Stimulated activated CD4-positive, alpha-beta T cell treated with anti-CD3 and anti-CD28 coated beads, Interleukin-1b, Interleukin-23, amount 100 ng/mL, for 24 hours (primary cell): ENCODE results near the gene CNTFR.

Source experiments
- DNase-seq, 4 experiments: peaks; one replicate each; pipeline ENCODE4 v3.0.0-alpha.2; 2020; ENCODE audit warnings: low read depth in 4 of 4, low spot score in 1 of 4

Gene CNTFR

DNA sequence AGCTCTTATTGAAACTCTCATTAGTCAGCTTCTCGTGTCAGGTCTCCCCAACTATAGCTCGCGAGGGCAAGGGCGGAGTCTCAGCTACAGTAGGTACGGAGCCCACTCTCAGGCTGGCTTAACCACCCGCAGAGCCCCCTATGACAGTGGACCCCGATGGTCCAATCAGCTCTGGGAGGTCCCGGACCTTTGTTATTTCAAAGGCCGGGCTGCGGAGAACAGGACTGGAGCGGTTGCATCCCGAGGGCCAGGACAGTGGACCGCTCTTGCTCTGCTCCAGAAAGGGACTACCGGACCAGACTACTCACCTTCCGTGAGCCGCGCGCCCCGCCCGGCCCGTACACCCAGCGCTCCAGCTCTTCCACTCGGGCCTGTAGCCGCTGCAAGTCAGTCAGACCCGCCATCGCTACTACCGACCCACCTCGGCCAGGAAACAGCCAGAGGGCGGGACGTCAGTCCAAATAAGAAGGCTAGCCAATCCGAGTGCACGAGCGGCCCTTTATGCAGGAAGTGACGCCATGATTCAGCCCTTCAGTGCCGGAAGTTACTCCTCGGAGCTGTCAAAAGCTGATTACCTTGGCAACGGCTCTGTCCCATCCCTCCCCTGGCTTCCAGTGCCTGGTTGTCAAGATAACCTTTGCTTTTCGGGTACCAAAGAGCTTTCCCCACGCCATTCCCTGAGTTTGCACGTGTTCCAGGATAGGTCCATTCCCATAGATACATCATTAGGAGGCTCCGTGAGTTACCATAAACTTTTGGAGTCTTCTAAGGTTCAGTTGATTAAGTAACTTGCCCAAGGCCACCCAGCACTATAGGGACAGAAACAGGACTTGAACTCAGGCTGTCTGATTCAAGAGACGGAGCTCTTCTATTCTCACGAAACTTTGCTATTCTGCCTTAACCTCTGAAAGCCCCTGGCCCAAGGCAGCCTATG is 30.8 kb upstream of the CNTFR start, which contains the start of gene DCTN3:
Gene DCTN3 (minus strand): TSS at position 435 of the 934 bp plus-strand sequence. CDS start 31 bp downstream, at position 404.
- peak; percentile 66 to 83 (median 80) for DNase-seq

- DNase-seq = no peak
Observed at GRCh38 chr9:34615132-34615531, 25.6 kb upstream of the CNTFR start.

DNA sequence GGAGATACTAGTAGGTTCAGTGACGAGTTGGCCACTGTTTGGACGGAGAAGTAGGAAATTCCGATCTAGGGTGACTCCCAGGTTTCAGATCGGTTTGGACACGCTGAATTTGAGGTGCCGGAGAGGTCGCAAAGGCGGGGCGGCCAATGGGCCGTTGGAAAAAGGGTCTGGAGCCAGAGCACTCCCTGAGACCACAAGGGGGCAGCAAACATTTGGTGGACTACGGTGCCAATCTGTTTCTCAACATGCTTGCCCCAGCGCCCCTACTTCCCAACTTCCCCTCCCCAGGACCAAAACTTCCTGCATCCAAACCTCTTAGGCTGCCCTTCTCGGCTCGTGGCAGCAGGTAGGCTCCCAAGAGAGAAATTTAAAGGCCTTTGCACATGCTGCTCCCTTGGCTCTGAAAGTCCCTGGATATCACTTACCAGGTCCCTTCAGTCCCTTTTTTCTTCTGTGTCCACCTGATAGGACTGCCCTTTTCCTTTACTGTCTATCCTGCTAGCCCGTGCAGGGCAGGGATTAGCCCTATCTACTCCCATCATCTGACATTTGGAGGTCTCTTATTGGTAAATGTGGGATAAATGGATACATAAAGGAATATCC is 23.4 kb upstream of the CNTFR start:
- peak in 2 of 4 experiments; percentile 60 to 74 for DNase-seq

DNA sequence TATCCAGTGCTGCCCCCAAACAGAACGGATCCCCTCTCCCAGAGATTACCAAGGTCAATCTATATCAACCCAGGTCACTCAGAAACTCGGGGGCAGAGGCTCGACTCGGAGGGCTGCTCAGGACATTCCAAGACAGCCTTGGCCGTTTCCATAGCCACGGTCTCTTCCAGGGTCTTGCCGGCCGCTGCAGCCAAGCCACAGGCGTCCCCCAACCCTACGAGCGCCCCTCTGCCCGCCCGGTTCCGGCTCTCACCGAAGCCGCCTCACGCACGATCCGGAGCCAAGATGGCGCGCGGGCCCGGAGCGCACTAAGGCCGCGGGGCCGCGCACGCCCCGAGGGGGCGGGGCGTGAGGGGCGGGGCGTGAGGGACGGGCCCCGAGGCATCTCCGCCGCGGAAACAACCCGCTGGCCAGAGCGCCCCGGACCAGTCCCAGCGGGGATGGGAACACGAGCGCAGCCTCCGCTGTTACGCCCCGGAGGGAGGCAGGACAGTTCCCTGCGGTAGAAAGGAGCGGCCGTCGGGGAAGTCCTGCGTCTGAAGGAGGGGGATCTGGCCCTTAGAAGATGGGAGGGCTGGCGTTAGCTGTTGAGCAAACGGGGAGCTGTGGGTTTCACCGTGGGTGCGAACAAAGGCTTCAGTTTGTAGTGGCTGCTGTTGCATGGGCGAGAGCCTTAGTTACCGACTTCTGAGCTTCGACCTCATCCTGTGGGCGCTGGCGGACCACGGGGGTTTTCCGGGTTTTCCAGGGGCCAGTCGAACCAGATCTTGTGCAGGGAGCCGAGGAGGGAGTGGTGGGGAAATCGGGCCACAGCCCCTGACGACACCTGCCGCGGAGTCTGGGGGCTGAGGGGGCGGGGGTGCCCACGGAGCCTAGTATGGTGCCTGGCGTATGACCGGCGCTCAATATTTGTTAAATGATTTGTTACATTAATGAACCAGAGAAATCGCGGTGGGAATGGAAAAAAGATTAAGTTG is 22.6 kb upstream of the CNTFR start, which contains the start of gene RPP25L:
Gene RPP25L (minus strand): TSS at position 287 of the 977 bp plus-strand sequence. CDS start 801 bp downstream, outside the sequence.
- peak; percentile 52 to 81 (median 75) for DNase-seq

DNA sequence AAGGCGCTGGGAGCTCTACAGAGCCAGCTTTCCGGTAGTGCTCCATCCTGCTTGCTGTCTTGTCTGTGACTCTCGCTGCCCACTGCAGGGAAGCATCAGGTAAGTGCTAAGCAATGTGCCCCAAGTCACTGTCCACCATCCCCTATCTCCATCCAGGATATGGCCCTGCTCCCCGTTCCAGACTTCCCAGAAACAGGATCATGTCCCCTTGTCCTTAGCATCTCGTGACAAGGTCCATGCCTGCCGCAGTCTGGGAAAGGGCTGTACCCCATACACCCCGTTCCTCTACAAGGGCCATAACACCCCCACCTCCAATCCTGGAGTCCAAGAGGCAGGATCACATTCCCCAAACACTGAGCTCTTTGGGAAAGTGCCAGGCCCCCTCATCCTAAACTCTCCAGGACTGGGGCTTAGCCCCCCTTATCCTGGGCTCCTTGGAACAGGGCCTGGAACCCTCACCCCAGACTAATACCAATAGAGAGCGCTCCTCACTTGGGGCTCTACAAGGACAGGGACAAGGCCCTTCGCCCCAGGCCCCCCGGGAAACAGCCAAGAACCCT is 21.8 kb upstream of the CNTFR start:
- no peak for DNase-seq

DNA sequence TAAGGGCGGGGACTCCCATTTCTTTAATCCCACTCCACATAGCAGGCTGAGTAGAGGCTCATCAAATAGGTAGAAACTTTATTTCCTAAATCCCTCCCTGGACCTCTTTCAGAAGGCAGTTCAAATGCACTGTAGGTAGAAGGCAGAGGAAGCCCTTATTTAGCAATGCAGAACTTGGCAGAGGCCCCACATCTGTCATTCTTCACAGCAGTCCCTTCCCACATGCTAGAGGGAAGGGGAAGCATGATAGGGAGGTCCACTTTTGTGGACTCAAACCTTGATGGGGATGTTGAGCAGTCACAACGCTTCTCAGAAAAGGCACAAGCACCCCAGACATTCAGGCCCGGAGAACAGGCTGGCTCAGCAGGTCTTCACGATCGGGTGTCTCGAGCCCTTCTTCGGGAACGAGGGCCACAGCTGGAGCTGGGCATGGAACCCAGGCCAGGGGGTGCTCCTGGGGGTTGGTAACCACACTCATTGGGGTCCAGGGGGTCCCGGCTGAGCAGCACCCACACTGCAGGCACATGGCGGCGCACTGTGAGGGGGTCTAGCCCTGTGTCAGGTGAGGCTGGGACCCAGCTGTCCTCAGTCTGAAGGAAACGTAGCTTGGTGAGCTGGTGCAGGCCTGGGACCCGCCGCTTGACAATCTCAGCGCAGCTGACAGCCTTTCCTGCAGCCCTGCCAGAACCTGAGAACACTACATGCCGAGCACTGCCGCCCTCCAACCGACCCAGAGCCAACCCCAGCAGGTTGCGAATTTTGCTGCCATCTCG is 21.1 kb upstream of the CNTFR start:
- DNase-seq = no peak

GRCh38 chr9:34607331-34607730 is 17.8 kb upstream of the CNTFR start:
- no peak for DNase-seq

DNA sequence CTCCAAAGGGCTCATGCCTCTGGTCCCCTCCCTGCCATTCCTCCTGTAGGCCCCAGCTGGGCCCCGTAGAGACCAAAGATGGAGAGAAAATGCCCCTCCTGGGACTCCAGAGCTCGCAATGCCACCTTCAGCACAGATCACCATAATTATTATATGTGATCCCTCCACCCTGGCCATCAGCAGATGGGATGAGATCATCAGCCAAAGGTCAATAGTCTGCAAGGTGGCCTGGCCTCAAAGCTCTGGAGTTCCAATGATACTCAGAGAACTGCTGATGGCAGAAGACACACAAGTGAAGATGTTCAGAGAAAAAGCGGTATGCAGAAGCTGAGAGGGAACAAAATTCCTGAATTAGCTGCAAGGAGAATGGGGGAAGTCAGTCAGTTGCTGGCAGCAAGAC is 17.4 kb upstream of the CNTFR start:
- no peak for DNase-seq

- DNase-seq = no peak
Observed at GRCh38 chr9:34606190-34606589, 16.7 kb upstream of the CNTFR start.

- DNase-seq = peak; percentile 69 to 71 (median 70)
Observed at GRCh38 chr9:34603610-34604231, 14.2 kb upstream of the CNTFR start.

- no peak for DNase-seq
Observed at GRCh38 chr9:34601937-34602573, 12.5 kb upstream of the CNTFR start.

DNA sequence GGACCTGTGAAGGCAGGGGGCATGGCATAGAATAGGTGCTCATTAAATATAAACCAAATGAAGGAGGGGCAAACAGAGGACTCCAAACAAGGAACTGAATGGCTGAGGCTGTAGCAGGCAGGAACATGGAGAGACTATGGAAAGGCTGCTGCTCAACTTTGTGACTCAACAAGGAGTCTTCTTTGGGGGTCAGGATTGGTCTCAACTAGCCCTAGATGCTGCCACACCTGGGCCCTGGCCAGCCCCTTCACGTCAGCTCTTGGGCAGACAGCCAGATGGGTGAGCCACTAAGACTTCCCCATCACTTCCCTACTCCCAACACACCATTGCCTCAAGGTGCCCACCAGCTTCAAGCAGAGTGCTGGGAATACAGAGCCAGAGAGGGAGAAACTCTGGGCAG is 11.4 kb upstream of the CNTFR start:
- no peak for DNase-seq

GRCh38 chr9:34599546-34599945 is 10.0 kb upstream of the CNTFR start:
- no peak for DNase-seq

DNA sequence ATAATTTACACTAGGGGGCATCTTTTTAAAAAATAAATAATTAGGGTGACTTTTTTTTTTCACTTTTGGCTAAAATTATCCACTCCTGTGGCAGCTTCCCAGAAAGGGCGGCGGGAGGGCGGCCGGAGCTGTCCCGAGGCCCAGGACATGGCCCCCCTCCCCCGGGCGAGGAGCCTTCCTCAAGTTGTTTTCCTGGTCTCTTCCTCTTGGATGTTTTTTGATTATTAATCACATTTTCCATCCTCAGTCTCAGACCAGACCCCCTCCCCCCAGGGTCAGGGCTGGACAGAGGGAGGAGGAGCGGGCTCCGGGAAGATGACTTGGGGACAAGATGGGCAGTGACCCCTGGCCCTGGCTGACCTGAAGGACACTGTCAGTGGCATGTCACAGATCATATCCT is 4.7 kb upstream of the CNTFR start:
- DNase-seq = no peak

DNA sequence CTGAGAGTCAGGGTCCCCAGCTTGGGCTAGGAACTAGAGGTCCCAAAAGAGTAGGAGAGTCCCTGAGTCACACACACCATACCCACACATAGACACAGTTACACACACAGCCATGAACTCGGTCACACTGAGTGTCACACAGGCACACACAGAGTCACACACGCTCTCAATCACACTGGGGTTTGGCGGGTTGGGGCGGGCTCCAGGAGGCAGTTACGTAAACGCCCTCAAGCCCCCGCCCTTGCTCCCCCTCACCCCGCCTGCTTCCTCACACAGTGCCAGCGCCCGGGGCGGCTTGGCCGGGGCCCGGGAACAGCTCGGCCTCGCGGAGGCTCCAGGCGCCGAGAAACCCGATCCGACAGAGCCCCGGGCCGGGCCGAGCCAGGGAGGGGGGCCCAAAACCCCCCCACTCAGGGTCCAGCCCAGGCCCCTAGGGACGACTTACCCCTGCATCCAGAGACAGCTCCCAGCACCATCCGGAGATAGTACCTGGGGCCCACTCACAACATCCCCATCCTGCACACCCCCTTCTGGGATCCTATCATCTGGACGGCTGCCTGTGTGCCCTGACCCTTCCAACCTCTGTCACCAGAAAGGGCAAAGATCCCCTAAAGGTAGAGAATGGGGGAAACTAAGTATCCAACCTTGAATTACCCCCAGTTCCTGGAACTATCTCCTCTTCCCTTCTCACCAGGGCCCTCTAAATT is 3.5 kb upstream of the CNTFR start:
- no peak for DNase-seq

- DNase-seq = no peak
Observed at GRCh38 chr9:34591917-34592866, 2.7 kb upstream of the CNTFR start.

GRCh38 chr9:34591248-34591916 is 1.9 kb upstream of the CNTFR start:
- DNase-seq = peak; percentile 62 to 77 (median 70)
